HG03354 (cell line): ENCODE measurements around the gene CHRNB2.

Source experiments
- ATAC-seq: cut with Tn5 transposase; IDR thresholded peaks from one replicate; pipeline ENCODE4 v1.9.1; 2021; ENCODE audit warnings: mild to moderate bottlenecking; ENCODE audit not compliant: unreplicated experiment, poor library complexity, severe bottlenecking

CHRNB2 gene

GRCh38 chr1:154607106-154607608, 39.6 kb downstream of the CHRNB2 start:
- ATAC-seq, result peak; percentile 4

GRCh38 chr1:154607609-154608396, 40.2 kb downstream of the CHRNB2 start, which contains the start of gene ADAR:
TSS of gene ADAR (minus strand) at chr1:154608186. CDS start at chr1:154608006, 180 bp downstream.
- peak; percentile 76 for ATAC-seq

- no peak for ATAC-seq
Observed at GRCh38 chr1:154608397-154609270, 41.1 kb downstream of the CHRNB2 start.

- no peak for ATAC-seq
Observed at GRCh38 chr1:154609398-154610380, 42.1 kb downstream of the CHRNB2 start.

- ATAC-seq, result no peak
Observed at GRCh38 chr1:154611150-154611862, 43.7 kb downstream of the CHRNB2 start.

GRCh38 chr1:154614247-154614646, 46.7 kb downstream of the CHRNB2 start:
- ATAC-seq, result no peak

- ATAC-seq, result no peak
Observed at GRCh38 chr1:154614901-154615300, 47.3 kb downstream of the CHRNB2 start.

GRCh38 chr1:154615411-154615810, 47.8 kb downstream of the CHRNB2 start:
- no peak for ATAC-seq

- ATAC-seq, result no peak
Observed at GRCh38 chr1:154616659-154617345, 49.2 kb downstream of the CHRNB2 start.

GRCh38 chr1:154619181-154619948, 51.8 kb downstream of the CHRNB2 start:
- no peak for ATAC-seq

GRCh38 chr1:154620751-154621150, 53.2 kb downstream of the CHRNB2 start:
- ATAC-seq, result no peak

- ATAC-seq, result no peak
Observed at GRCh38 chr1:154621875-154622274, 54.3 kb downstream of the CHRNB2 start.

- no peak for ATAC-seq
Observed at GRCh38 chr1:154622503-154623039, 55.0 kb downstream of the CHRNB2 start.

- no peak for ATAC-seq
Observed at GRCh38 chr1:154623358-154623757, 55.8 kb downstream of the CHRNB2 start.

- ATAC-seq, result no peak
Observed at GRCh38 chr1:154624746-154625643, 57.4 kb downstream of the CHRNB2 start.
